Body of pancreas (tissue), 4 donors: ENCODE data around the gene UBA5. TPM values are rescaled to one million over a fixed set of nuclear protein-coding genes. Genes with fewer than 3 reads are reported as not detected.

Experiments used
- ATAC-seq: fragments of 150-250 bp; one replicate; pipeline ENCODE4 v1.9.1; 2016
- DNase-seq, 4 donors: peaks; one replicate each; pipeline ENCODE4 v3.0.0-alpha.2; 2019
- H3K27ac ChIP-seq, 4 donors: fragments of 200-600 bp; sonication (generic); 1 replicate in 3 of 4; 2 replicates in 1 of 4; pipeline versions ENCODE4 v1.5.1 to v1.6.1; 2016 to 2019; ENCODE audit warnings: mild to moderate bottlenecking in 1 of 4, mixed read lengths in 1 of 4, moderate library complexity in 1 of 4
- H3K27me3 ChIP-seq, 2 donors: fragments of 200-600 bp; sonication (generic); one replicate each; pipeline ENCODE4 v1.6.0; 2016; ENCODE audit warnings: mild to moderate bottlenecking in 1 of 2
- H3K36me3 ChIP-seq, 2 donors: fragments of 200-600 bp; sonication (generic); replicated peaks in 1 of 2; 2 replicates each; pipeline ENCODE4 v1.5.1; 2016; ENCODE audit warnings: low read depth in 2 of 2; ENCODE audit not compliant: insufficient read depth in 1 of 2
- H3K4me1 ChIP-seq: fragments of 200-600 bp; sonication (generic); one replicate; pipeline ENCODE4 v1.6.0; 2016
- H3K4me3 ChIP-seq, 2 donors: fragments of 200-600 bp; sonication (generic); 1 replicate in 1 of 2; 2 replicates in 1 of 2; pipeline ENCODE4 v1.5.1; 2016 to 2019
- H3K9me3 ChIP-seq, 3 donors: fragments of 200-600 bp; sonication (generic); 1 replicate in 2 of 3; 2 replicates in 1 of 3; pipeline ENCODE4 v1.5.1; 2016
- CTCF ChIP-seq, 7 experiments: fragments of 450-650 bp in 4 of 7; fragments of 200-600 bp in 3 of 7; sonication (generic) in 3 of 7; IDR thresholded peaks; one replicate each; pipeline ENCODE4 v1.5.1; 2016 to 2019; ENCODE audit warnings: antibody characterized with exemption in 7 of 7
- POLR2A ChIP-seq, 3 donors: fragments of 450-650 bp; IDR thresholded peaks; one replicate each; pipeline ENCODE4 v1.6.1; 2016; ENCODE audit warnings: antibody characterized with exemption in 3 of 3, mild to moderate bottlenecking in 2 of 3
- WGBS, 2 donors: methylation state at CpG; one replicate each; pipeline ENCODE4 v1.1.5; 2017; 5-methylcytosine and 5-hydroxymethylcytosine counted together
- intact Hi-C: fragments of 100-400 bp; cut with DNase I; formaldehyde crosslinking; loops from one replicate; pipeline ENCODE4 v1.15.1; 2023
- total RNA-seq, 2 donors: library from RNA; depleted of rRNA; stranded (reverse); fragments of >200 nt; gene quantifications; one replicate each; pipeline ENCODE4 v1.1.0, GENCODE V29; 2016

The UBA5 gene
- total RNA-seq, 2 donors from 2014 or later, result 85.6 to 99.2 TPM

DNA sequence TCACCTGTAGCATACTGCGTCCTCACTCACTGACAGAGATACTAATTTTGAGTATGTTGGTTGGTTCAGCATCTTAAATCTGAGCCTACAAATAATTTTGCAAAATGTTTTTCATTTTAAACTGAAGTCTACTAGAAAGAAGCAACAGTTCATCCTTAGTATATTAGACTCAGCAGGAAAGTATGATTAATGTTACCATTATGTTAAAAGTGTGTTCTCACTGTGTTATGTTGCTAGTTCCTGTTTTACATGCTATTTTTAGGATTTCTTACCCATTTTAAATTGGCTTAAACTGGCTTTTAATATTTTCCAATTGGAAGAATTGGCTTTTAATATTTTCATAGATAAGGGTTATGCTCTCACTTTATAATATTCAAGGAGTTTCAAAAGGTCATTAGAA is 37.4 kb upstream of the UBA5 start:
- intact Hi-C loops, result no loop called here
- WGBS, 2 donors, result 83 to 85% methylated on average over 1 of the region's 1 CpG
- no peak for DNase-seq

DNA sequence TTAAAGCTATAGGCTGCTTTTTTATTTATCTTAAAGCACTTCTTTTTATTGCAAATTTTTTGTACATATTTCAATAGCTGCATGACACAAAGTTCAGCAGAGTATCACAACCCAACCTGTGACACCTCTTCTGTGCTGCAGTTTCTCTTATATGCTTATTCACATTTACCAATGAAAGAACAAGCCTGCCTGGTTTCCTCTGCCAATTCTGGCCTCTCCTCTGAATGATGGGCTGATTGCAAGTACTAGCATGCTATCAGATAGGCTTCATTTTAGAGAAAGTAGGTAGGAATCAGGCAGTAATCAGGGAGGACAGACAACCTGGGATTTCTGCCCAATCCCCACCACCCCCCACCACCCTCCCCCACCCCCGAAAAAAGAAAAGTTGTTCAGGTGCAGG is 36.5 kb upstream of the UBA5 start:
- H3K27me3 ChIP-seq, result no peaks in the 10 kb centered on the region
- intact Hi-C loops, result no loop called here
- TF ChIP-seq CTCF (IDR thresholded peaks at IDR 0.05) (no peak), POLR2A (IDR thresholded peaks at IDR 0.05) (no peak)
- H3K4me3 ChIP-seq, result no peak overlapping the region
- no peak overlapping the region for H3K27ac ChIP-seq
- H3K9me3 ChIP-seq, result no peaks in the 10 kb centered on the region
- DNase-seq, result no peak
- no peaks in the 10 kb centered on the region for H3K4me1 ChIP-seq
- peaks cover 0 to 6% of the 10 kb centered on the region in 2 donors for H3K36me3 ChIP-seq
- no peak for ATAC-seq
- WGBS, 2 donors, result 75 to 88% methylated on average over 1 of the region's 1 CpG

More for the DNA sequence above, 37.4 kb upstream of the UBA5 start:
- H3K27me3 ChIP-seq, result no peaks in the 10 kb centered on the region
- no peak for ATAC-seq
- no peaks in the 10 kb centered on the region for H3K4me1 ChIP-seq
- TF ChIP-seq CTCF (IDR thresholded peaks at IDR 0.05) (no peak), POLR2A (IDR thresholded peaks at IDR 0.05) (no peak)
- peaks cover 0 to 6% of the 10 kb centered on the region in 2 donors for H3K36me3 ChIP-seq
- H3K9me3 ChIP-seq, result no peaks in the 10 kb centered on the region
- no peak overlapping the region for H3K4me3 ChIP-seq
- H3K27ac ChIP-seq, result no peak overlapping the region

GRCh38 chr3:132624790-132625189 is 35.3 kb upstream of the UBA5 start:
- 96 to 97% methylated on average over 7 of the region's 7 CpGs for whole genome bisulfite sequencing, 2 donors
- intact Hi-C loops, result no loop called here
- H3K4me3 ChIP-seq, result no peak overlapping the region
- H3K27me3 ChIP-seq, result no peaks in the 10 kb centered on the region
- peaks cover 0 to 6% of the 10 kb centered on the region in 2 donors for H3K36me3 ChIP-seq
- no peaks in the 10 kb centered on the region for H3K9me3 ChIP-seq
- no peak overlapping the region for H3K27ac ChIP-seq
- DNase-seq (no peak), ATAC-seq (no peak)
- no peaks in the 10 kb centered on the region for H3K4me1 ChIP-seq
- TF ChIP-seq CTCF (IDR thresholded peaks at IDR 0.05) (no peak), POLR2A (IDR thresholded peaks at IDR 0.05) (no peak)

DNA sequence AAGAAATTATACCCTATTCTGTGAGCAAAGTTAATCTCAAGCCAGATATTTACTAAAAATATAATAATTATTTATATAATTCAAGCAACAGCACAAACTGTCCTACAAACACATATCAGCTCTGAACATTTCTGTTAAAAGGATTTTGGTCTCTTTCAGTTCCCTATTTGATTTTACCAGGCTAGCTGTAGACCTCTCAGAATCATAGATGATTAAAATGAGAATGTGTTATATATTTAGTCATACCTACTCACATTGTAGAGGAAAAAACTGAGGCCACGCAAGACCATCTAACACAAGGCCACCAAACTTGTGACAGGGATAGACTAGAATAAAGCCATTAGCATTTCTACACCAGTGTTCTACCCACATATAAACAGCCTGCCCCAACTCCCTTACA is 34.5 kb upstream of the UBA5 start:
- intact Hi-C loops, result no loop called here

More for the DNA sequence above, 34.5 kb upstream of the UBA5 start:
- no peak overlapping the region for H3K27ac ChIP-seq
- no peak for ATAC-seq
- no peak for DNase-seq
- WGBS, 2 donors, result 96 to 100% methylated on average over 1 of the region's 1 CpG
- no peaks in the 10 kb centered on the region for H3K9me3 ChIP-seq
- no peaks in the 10 kb centered on the region for H3K4me1 ChIP-seq
- no peak overlapping the region for H3K4me3 ChIP-seq
- no peaks in the 10 kb centered on the region for H3K27me3 ChIP-seq
- TF ChIP-seq CTCF (IDR thresholded peaks at IDR 0.05), result no peak
- TF ChIP-seq POLR2A (IDR thresholded peaks at IDR 0.05), result no peak
- peaks cover 0 to 6% of the 10 kb centered on the region in 2 donors for H3K36me3 ChIP-seq
